Ovary (tissue), 9 donors: ENCODE data around the gene GADD45B. TPM values are rescaled to one million over a fixed set of nuclear protein-coding genes. Genes with fewer than 3 reads are reported as not detected.

Experiments
- DNase-seq, 5 donors: peaks; one replicate each; pipeline ENCODE4 v3.0.0-alpha.2; 2019 to 2020
- H3K27ac ChIP-seq, 2 donors: fragments of 200-600 bp; one replicate each; pipeline versions ENCODE4 v1.5.1 to v1.8.0; 2019 to 2022
- H3K27me3 ChIP-seq: fragments of 200-600 bp; one replicate; pipeline ENCODE4 v1.8.0; 2022
- H3K36me3 ChIP-seq: fragments of 200-600 bp; sonication (generic); one replicate; pipeline ENCODE4 v1.5.1; 2019
- H3K4me1 ChIP-seq: one replicate; pipeline ENCODE4 v1.8.1; 2013; ENCODE audit warnings: mild to moderate bottlenecking, moderate library complexity; ENCODE audit not compliant: insufficient read depth
- H3K4me3 ChIP-seq: fragments of 200-600 bp; sonication (generic); one replicate; pipeline ENCODE4 v1.5.1; 2017
- H3K9me3 ChIP-seq, 2 donors: fragments of 200-600 bp in 1 of 2; sonication (generic) in 1 of 2; one replicate each; pipeline versions ENCODE4 v1.5.1 to v1.8.1; 2013 to 2019; ENCODE audit warnings: mild to moderate bottlenecking in 1 of 2, moderate library complexity in 1 of 2
- EP300 ChIP-seq: sonication (generic); formaldehyde crosslinking; IDR thresholded peaks from one replicate; pipeline ENCODE4 v1.6.1; 2017; ENCODE audit warnings: antibody characterized with exemption
- POLR2A ChIP-seq: fragments of 450-650 bp; IDR thresholded peaks from one replicate; pipeline ENCODE4 v1.6.1; 2017; ENCODE audit warnings: antibody characterized with exemption, mild to moderate bottlenecking, moderate library complexity
- WGBS, 3 donors: extraction: QIAGEN DNeasy Blood & Tissue Kit in 1 of 3; methylation state at CpG; one replicate each; pipeline versions ENCODE4 v1.1.5 to v1.1.7; 2013 to 2017; 5-methylcytosine and 5-hydroxymethylcytosine counted together
- intact Hi-C, 4 donors: fragments of 100-400 bp; cut with DNase I; formaldehyde crosslinking; loops; one replicate each; pipeline versions ENCODE4 v1.11.0 to v1.15.1; 2022 to 2023
- microRNA-seq, 3 donors: library from miRNA; unstranded; fragments of <30 nt; microRNA quantifications; one replicate each; pipeline versions ENCODE4 to v1.2.0, GENCODE V29; 2019 to 2020
- polyA plus RNA-seq, 2 donors: library from polyadenylated mRNA; stranded (reverse); fragments of 200-250 nt in 1 of 2; fragments of 350-450 nt in 1 of 2; fragmentation: Illumina TruSeq in 1 of 2; extraction: RNeasy Lipid Tissue Mini Kit (QIAGEN cat#74804) in 1 of 2; gene quantifications; one replicate each; pipeline ENCODE4 v1.2.3, GENCODE V29; 2013 to 2014
- small RNA-seq: library from RNA; depleted of rRNA; stranded (forward); fragments of <200 nt; gene quantifications from one replicate; pipeline ENCODE3, GENCODE V24; 2016
- total RNA-seq, 7 donors: library from RNA; depleted of rRNA in 2 of 7; stranded (reverse); fragments of >200 nt in 2 of 7; fragmentation: NEBNext Ultra II Directional in 3 of 7; extraction: Animal tissue kit (Norgen Biotek cat#: 25700) in 3 of 7; gene quantifications; one replicate each; pipeline versions ENCODE4 v1.1.0 to v1.2.4, GENCODE V29; 2016 to 2023
- TF ChIP-seq, protein P1 (sequence below), 3 donors: fragments of 450-650 bp in 2 of 3; fragments of 200-600 bp in 1 of 3; IDR thresholded peaks; one replicate each; pipeline versions ENCODE4 v1.5.1 to v1.8.0; 2016 to 2022; ENCODE audit warnings: antibody characterized with exemption in 3 of 3, mild to moderate bottlenecking in 1 of 3
- donor health status: DM: no; HTN: no; CAD: no; lungs with moderate emphysema.
- donor health status: DM: no; HTN: no; CAD: no.
- donor health status: Bipolar disorder and iron deficiency.
- donor health status: DM: yes; HTN: yes; CAD: no.
- donor health status: DM: no; HTN: no; CAD: no.
- donor health status: DM: yes; HTN: yes; CAD: no.

The GADD45B gene
- total and polyA plus RNA-seq, 9 donors, result 17.8 to 414 (median 73.9) TPM

DNA sequence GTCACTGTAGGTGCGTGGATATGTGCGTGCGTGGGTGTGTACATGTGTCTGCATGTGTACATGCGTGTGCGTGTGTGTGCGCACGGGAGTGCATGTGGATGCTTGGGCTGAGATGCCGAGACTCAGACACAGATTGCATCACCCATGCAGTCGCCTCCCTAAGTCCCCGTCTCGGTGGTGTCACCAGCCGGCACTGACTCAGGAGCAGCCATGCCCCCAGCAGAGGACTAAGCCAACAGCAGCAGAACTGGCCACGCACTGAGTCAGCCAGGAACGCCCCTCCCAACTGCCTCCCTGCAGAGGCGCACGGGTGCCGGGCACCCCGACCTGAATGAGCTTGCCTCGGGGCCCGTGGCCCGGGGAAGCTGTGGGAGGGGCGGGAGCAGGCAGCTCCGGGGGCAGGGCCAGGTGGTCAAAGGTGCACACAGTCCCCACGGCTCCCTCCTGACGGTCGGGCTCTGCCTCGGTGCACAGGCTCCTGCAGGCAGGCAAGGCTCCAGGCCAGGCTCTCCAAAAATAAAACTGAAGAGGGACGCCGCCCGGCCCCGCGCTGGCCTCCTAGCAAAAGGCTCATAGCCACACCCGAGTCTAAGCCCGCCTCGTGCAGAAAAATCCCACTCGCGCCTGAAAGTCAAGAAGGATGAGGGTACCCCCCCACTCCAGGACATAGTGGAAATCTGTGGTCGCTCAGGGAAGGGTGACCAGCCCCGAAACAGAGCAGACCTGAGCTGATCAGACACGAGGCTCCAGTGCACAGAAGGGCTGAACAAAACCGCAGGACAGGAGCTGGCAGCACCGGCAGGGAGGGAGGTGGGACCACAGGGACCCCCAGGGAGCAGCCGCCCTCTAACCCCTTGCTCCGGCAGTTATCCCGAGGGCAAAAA lies 49.2 kb downstream of the GADD45B start:
- Histone ChIP-seq H3K27me3 (no peaks in the 10 kb centered on the region), H3K9me3 (no peaks in the 10 kb centered on the region), H3K36me3 (no peaks in the 10 kb centered on the region), H3K4me1 (no peaks in the 10 kb centered on the region), H3K27ac (no peak overlapping the region), H3K4me3 (no peak overlapping the region)
- TF ChIP-seq EP300 (no peak), POLR2A (no peak)
- TF ChIP-seq, protein P1, sequence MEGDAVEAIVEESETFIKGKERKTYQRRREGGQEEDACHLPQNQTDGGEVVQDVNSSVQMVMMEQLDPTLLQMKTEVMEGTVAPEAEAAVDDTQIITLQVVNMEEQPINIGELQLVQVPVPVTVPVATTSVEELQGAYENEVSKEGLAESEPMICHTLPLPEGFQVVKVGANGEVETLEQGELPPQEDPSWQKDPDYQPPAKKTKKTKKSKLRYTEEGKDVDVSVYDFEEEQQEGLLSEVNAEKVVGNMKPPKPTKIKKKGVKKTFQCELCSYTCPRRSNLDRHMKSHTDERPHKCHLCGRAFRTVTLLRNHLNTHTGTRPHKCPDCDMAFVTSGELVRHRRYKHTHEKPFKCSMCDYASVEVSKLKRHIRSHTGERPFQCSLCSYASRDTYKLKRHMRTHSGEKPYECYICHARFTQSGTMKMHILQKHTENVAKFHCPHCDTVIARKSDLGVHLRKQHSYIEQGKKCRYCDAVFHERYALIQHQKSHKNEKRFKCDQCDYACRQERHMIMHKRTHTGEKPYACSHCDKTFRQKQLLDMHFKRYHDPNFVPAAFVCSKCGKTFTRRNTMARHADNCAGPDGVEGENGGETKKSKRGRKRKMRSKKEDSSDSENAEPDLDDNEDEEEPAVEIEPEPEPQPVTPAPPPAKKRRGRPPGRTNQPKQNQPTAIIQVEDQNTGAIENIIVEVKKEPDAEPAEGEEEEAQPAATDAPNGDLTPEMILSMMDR (IDR thresholded peaks at IDR 0.05), result no peak
- intact Hi-C loops, result no loop called here
- WGBS, 3 donors, result 38 to 40% (median 39%) methylated on average over 44 to 45 of the region's 45 CpGs
- DNase-seq, result no peak

DNA sequence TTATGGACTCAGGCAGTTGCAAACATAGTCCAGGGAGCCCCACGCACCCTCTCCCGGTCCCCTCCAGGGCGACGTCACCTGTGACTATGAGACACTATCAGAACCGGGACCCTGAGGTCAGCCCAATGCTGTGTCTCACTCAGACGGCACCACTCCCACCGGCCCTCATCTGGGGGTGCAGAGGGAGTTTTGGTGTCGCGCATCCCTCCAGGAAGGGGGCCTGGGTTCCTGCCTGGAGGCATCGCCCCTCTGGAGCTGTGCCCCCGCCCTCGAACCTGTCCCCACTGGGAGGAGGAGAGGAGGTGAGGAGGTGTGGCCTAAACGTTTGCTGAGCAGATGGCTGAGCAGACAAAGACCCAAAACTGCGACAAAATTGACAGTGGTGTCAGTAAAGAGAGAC lies 51.2 kb downstream of the GADD45B start:
- H3K36me3 ChIP-seq, result no peaks in the 10 kb centered on the region
- H3K4me3 ChIP-seq, result no peak overlapping the region
- no peak overlapping the region for H3K27ac ChIP-seq
- 88 to 93% (median 92%) methylated on average over 14 of the region's 14 CpGs for WGBS, 3 donors
- TF ChIP-seq EP300, result no peak
- TF ChIP-seq, protein P1 (IDR thresholded peaks at IDR 0.05), result no peak
- TF ChIP-seq POLR2A, result no peak
- no peaks in the 10 kb centered on the region for H3K4me1 ChIP-seq
- intact Hi-C loops, result no loop called here
- H3K9me3 ChIP-seq, result no peaks in the 10 kb centered on the region
- no peak for DNase-seq
- no peaks in the 10 kb centered on the region for H3K27me3 ChIP-seq

DNA sequence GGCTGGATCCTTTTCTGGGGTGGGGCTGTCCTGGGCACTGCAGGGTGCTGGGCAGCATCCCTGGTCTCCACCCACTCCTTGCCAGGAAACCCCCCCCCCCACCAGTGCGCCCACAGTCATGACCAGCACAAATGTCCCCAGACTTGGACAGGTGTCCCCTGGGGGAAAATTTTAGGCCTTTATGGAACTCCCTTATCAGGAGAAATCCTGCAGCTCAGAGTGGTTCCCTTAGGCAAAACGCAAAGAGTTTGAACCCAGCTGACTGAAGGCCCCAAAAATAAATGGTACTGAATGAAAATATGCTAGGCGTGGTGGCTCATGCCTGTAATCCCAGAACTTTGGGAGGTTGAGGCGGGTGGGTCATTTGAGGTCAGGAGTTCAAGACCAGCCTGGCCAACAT lies 51.8 kb downstream of the GADD45B start:
- intact Hi-C loops, result no loop called here
- Histone ChIP-seq H3K36me3 (no peaks in the 10 kb centered on the region), H3K27me3 (no peaks in the 10 kb centered on the region), H3K9me3 (no peaks in the 10 kb centered on the region), H3K4me3 (no peak overlapping the region), H3K4me1 (no peaks in the 10 kb centered on the region), H3K27ac (no peak overlapping the region)
- TF ChIP-seq POLR2A (no peak), EP300 (no peak)
- TF ChIP-seq, protein P1 (IDR thresholded peaks at IDR 0.05), result no peak
- WGBS, 3 donors, result 77 to 92% (median 85%) methylated on average over 4 of the region's 4 CpGs
- DNase-seq, result no peak

Small RNA genes within 50 kb of the gene (microRNA-seq; reads per million reads assigned to microRNA genes)
- gene MIR7108, result 0 to 0.16 (median 0) reads per million in 3 donors

Small RNA genes within 50 kb of the gene (small RNA-seq; reads per million reads assigned to genes)
- not detected for gene RNU6-993P

Other genes with a start within 250 kb of the GADD45B start
- 10 to 100 TPM; 39.0 to 55.2 (median 46.8) TPM for gene PLEKHJ1, start 239.8 kb upstream of the GADD45B start, total RNA-seq
- gene PLEKHJ1, start 239.8 kb upstream of the GADD45B start, polyA plus RNA-seq, result 10 to 100 TPM; 17.1 to 57.9 TPM
- 100 to 1,000 TPM in 3 of 7 donors, 10 to 100 TPM in 4; 33.0 to 137 (median 89.8) TPM for gene SF3A2, start 239.3 kb upstream of the GADD45B start, total RNA-seq
- gene SF3A2, start 239.3 kb upstream of the GADD45B start, polyA plus RNA-seq, result 10 to 100 TPM; 13.7 to 95.7 TPM
- gene AMH, start 226.8 kb upstream of the GADD45B start, total RNA-seq, result 1 to 10 TPM in 6 of 7 donors, under 1 TPM in 1; 0.80 to 3.9 (median 1.3) TPM
- gene AMH, start 226.8 kb upstream of the GADD45B start, polyA plus RNA-seq, result 10 to 100 TPM in 1 of 2 donors, not detected in 1; 12.0 TPM
- under 1 TPM in 4 of 7 donors, not detected in 3; 0.30 to 0.92 (median 0.41) TPM for gene JSRP1, start 219.7 kb upstream of the GADD45B start, total RNA-seq
- under 1 TPM in 1 of 2 donors, not detected in 1; 0.31 TPM for gene JSRP1, start 219.7 kb upstream of the GADD45B start, polyA plus RNA-seq
- gene PEAK3, start 194.0 kb upstream of the GADD45B start, total RNA-seq, result under 1 TPM in 5 of 7 donors, not detected in 2; 0.11 to 0.62 (median 0.35) TPM
- gene PEAK3, start 194.0 kb upstream of the GADD45B start, polyA plus RNA-seq, result under 1 TPM in 1 of 2 donors, not detected in 1; 0.10 TPM
- not detected for gene LINGO3, start 168.0 kb upstream of the GADD45B start, total RNA-seq
- not detected for gene LINGO3, start 168.0 kb upstream of the GADD45B start, polyA plus RNA-seq
- gene LSM7, start 147.5 kb upstream of the GADD45B start, total RNA-seq, result 100 to 1,000 TPM in 2 of 7 donors, 10 to 100 TPM in 5; 59.4 to 159 (median 79.6) TPM
- gene LSM7, start 147.5 kb upstream of the GADD45B start, polyA plus RNA-seq, result 100 to 1,000 TPM in 1 of 2 donors, 10 to 100 TPM in 1; 31.8 to 196 TPM
- 10 to 100 TPM; 33.5 to 66.6 (median 48.6) TPM for gene SPPL2B, start 147.4 kb upstream of the GADD45B start, total RNA-seq
- 10 to 100 TPM in 1 of 2 donors, 1 to 10 TPM in 1; 1.5 to 39.7 TPM for gene SPPL2B, start 147.4 kb upstream of the GADD45B start, polyA plus RNA-seq
- under 1 TPM in 6 of 7 donors, not detected in 1; 0.07 to 0.51 (median 0.23) TPM for gene TMPRSS9, start 115.9 kb upstream of the GADD45B start, total RNA-seq
- gene TMPRSS9, start 115.9 kb upstream of the GADD45B start, polyA plus RNA-seq, result under 1 TPM; 0.05 to 0.13 TPM
- 10 to 100 TPM; 19.3 to 72.3 (median 61.6) TPM for gene TIMM13, start 48.5 kb upstream of the GADD45B start, total RNA-seq
- gene TIMM13, start 48.5 kb upstream of the GADD45B start, polyA plus RNA-seq, result 10 to 100 TPM in 1 of 2 donors, 1 to 10 TPM in 1; 2.7 to 46.1 TPM
- gene LMNB2, start 19.2 kb upstream of the GADD45B start, total RNA-seq, result 10 to 100 TPM in 6 of 7 donors, 1 to 10 TPM in 1; 8.0 to 40.9 (median 25.6) TPM
- 10 to 100 TPM; 15.3 to 17.4 TPM for gene LMNB2, start 19.2 kb upstream of the GADD45B start, polyA plus RNA-seq
- 10 to 100 TPM in 5 of 7 donors, 1 to 10 TPM in 2; 4.1 to 36.3 (median 15.9) TPM for gene GNG7, start 226.6 kb downstream of the GADD45B start, total RNA-seq
- 10 to 100 TPM in 1 of 2 donors, 1 to 10 TPM in 1; 7.8 to 12.3 TPM for gene GNG7, start 226.6 kb downstream of the GADD45B start, polyA plus RNA-seq
- 10 to 100 TPM in 1 of 7 donors, 1 to 10 TPM in 5, under 1 TPM in 1; 0.24 to 16.0 (median 8.0) TPM for gene DIRAS1, start 245.2 kb downstream of the GADD45B start, total RNA-seq
- gene DIRAS1, start 245.2 kb downstream of the GADD45B start, polyA plus RNA-seq, result 1 to 10 TPM; 2.1 to 5.2 TPM